Metanephros (tissue), 1 donor: Measurements from ENCODE around the gene SLC51B. TPM values are rescaled to one million over a fixed set of nuclear protein-coding genes. Genes with fewer than 3 reads are reported as not detected.

Source experiments
- total RNA-seq: library from RNA; depleted of rRNA; stranded (reverse); fragments of >200 nt; gene quantifications from one replicate; pipeline ENCODE4 v1.2.3, GENCODE V29; 2014

SLC51B gene
- total RNA-seq = 1.5 TPM

DNA sequence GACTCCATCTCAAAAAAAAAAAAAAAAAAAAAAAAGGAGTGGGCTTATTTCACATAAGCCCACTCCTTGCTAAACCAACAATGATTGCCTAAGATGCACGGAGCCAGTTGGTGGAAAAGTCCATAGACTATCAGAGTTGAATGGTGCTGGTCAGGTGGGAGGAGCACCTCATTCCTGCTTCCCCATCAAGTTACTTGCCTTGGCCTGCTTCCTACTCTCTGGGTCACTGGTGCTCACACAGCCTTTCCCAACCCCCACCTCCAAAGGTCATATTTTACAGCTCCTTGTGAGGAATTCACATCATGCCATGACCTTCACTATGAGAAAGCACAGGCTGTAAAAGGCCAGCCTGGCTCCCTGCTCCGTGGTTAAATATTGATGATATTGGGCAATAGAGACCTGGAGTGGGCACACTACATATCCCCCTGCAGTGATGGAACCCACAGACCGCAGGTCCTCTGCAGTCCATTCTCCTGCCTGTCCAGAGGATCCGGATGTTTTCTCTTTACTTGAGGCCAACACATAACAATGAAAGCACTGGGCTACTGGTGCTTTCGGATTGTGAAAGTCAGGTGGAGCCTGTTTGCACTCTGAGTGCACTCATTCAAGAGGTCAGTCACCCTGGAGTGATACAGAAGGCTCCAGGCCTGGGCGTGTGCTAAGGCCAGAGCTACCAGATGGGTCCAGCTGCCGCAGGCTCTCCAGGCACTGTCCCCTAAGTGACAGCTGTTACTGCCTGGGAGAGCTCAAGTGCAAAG is at the start of gene SLC51B:
Gene SLC51B, plus strand, starts transcription at position 664 of the 758 bp plus-strand sequence. CDS start 4,618 bp downstream, outside the sequence.

GRCh38 chr15:65028921-65029735 is 16.1 kb upstream of the SLC51B start, which contains the start of gene MTFMT:
MTFMT (minus strand) TSS chr15:65029639; CDS start chr15:65029613, 26 bp downstream.

DNA sequence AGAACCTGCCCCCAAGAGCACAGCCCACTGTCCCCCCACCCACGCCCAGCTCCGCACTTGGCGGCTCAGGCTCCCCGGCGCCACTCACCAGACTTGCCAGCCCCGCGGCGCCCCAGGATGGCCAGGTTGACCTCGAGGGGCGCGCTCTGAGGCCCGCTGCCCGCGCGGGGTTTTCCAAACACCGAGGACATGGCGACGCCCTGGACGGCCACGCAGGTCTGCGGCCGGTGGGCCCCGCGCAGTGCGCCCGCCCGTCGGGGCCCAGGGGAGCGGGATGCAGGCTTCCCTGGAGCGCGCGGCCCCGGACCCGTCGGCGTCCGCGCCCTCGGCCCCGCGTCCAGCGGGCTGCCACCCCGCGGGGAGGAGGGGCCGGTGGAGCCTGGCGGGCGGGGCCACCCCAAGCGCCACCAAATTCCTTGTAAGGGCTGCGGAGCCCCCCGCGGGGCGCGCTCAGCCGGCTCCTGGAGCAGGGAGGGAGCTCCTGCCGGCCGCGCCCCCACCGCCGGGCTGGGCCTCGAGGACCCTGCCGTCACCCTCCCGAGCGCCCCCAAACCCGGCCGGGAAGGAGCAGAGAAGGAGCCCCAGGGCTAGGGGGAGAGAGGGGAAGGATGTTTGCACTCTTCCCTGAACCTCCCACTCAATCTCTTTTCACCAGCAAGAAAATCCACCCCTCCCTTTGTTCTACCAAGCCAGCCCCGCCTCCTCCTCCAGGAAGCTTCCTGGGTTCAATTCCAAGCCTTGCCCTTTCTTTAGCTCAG is 22.6 kb downstream of the SLC51B start, which contains the start of gene RASL12:
Gene RASL12, minus strand, starts transcription at position 347 of the 758 bp plus-strand sequence. Its CDS starts 156 bp downstream, at position 191.

GRCh38 chr15:65076486-65077290 is 31.5 kb downstream of the SLC51B start, which contains the start of gene KBTBD13:
KBTBD13 (plus strand) TSS chr15:65076746; CDS start chr15:65076816, 70 bp downstream.

Other genes with a start within 250 kb of the SLC51B start
- gene PIF1, start 219.7 kb upstream of the SLC51B start, total RNA-seq = 9.1 TPM
- 28.8 TPM for gene PLEKHO2, start 203.5 kb upstream of the SLC51B start, total RNA-seq
- gene ANKDD1A, start 133.5 kb upstream of the SLC51B start, total RNA-seq = 6.9 TPM
- gene SPG21, start 55.5 kb upstream of the SLC51B start, total RNA-seq = 79.1 TPM
- 12.8 TPM for gene MTFMT, start 15.7 kb upstream of the SLC51B start, total RNA-seq
- gene RASL12, start 22.6 kb downstream of the SLC51B start, total RNA-seq = 12.6 TPM
- gene KBTBD13, start 31.4 kb downstream of the SLC51B start, total RNA-seq = 1.2 TPM
- 5.6 TPM for gene UBAP1L, start 69.8 kb downstream of the SLC51B start, total RNA-seq
- gene PDCD7, start 88.4 kb downstream of the SLC51B start, total RNA-seq = 19.2 TPM
- 48.5 TPM for gene CLPX, start 140.0 kb downstream of the SLC51B start, total RNA-seq
- 9.8 TPM for gene CILP, start 166.1 kb downstream of the SLC51B start, total RNA-seq
- 8.8 TPM for gene PARP16, start 241.5 kb downstream of the SLC51B start, total RNA-seq